WTC11 (cell line): ENCODE measurements around the gene EPHA4. TPM values are rescaled to one million over a fixed set of nuclear protein-coding genes. Genes with fewer than 3 reads are reported as not detected.

ENCODE experiments used
- ATAC-seq: fragments of 200-7000 bp; cut with Tn5 transposase; 2 replicates; pipeline ENCODE4 v1.10.0; 2021; ENCODE audit warnings: mild to moderate bottlenecking, moderate library complexity
- CTCF ChIA-PET: fragments of 300-600 bp; sonication (Branson Sonifier 250); formaldehyde crosslinking; loops from one replicate; lab custom pipeline; 2021; ENCODE audit warnings: antibody characterized with exemption; lab: Charles Lee
- POLR2A ChIA-PET: fragments of 350-600 bp; sonication (Branson Sonifier 250); formaldehyde crosslinking; loops from one replicate; lab custom pipeline; 2021; ENCODE audit warnings: antibody characterized with exemption; lab: Charles Lee
- DNase-seq: peaks from one replicate; pipeline ENCODE4 v3.0.0; 2021; ENCODE audit warnings: low spot score
- H3K27ac Mint-ChIP-seq: 2 replicates; pipeline ENCODE4 v1.8.0; 2021; ENCODE audit warnings: mixed read lengths
- H3K27me3 Mint-ChIP-seq: 2 replicates; pipeline ENCODE4 v1.8.0; 2021; ENCODE audit warnings: low read depth, mild to moderate bottlenecking, moderate library complexity, mixed read lengths
- H3K36me3 Mint-ChIP-seq: 2 replicates; pipeline ENCODE4 v1.8.0; 2021; ENCODE audit warnings: mixed read lengths
- H3K4me1 Mint-ChIP-seq: 2 replicates; pipeline ENCODE4 v1.8.0; 2022; ENCODE audit warnings: mixed read lengths
- H3K4me3 Mint-ChIP-seq: 2 replicates; pipeline ENCODE4 v1.8.0; 2021; ENCODE audit warnings: mild to moderate bottlenecking, moderate library complexity, mixed read lengths
- H3K9me3 Mint-ChIP-seq: 2 replicates; pipeline ENCODE4 v1.8.0; 2021; ENCODE audit warnings: mixed read lengths
- E2F1 ChIP-seq: sonication (generic); formaldehyde crosslinking; IDR thresholded peaks from 2 replicates; pipeline ENCODE4 v1.8.0; 2022; ENCODE audit warnings: mild to moderate bottlenecking, missing genetic modification reagents
- E2F4 ChIP-seq: sonication (generic); formaldehyde crosslinking; IDR thresholded peaks from 2 replicates; pipeline ENCODE4 v1.8.1; 2022; ENCODE audit warnings: low read depth, mild to moderate bottlenecking, moderate library complexity, missing genetic modification reagents, borderline replicate concordance
- ELF4 ChIP-seq: sonication (generic); formaldehyde crosslinking; IDR thresholded peaks from 2 replicates; pipeline ENCODE4 v1.8.1; 2022; ENCODE audit warnings: low read depth, mild to moderate bottlenecking, moderate library complexity, missing genetic modification reagents
- FOXJ3 ChIP-seq: sonication (generic); formaldehyde crosslinking; IDR thresholded peaks from 2 replicates; pipeline ENCODE4 v1.9.0; 2021; ENCODE audit warnings: missing genetic modification reagents, mild to moderate bottlenecking, borderline replicate concordance
- FOXK1 ChIP-seq: sonication (generic); formaldehyde crosslinking; IDR thresholded peaks from 2 replicates; pipeline ENCODE4 v1.8.0; 2022; ENCODE audit warnings: mild to moderate bottlenecking, moderate library complexity, missing genetic modification reagents
- FOXP1 ChIP-seq: sonication (generic); formaldehyde crosslinking; IDR thresholded peaks from 2 replicates; pipeline ENCODE4 v1.8.0; 2022; ENCODE audit warnings: missing genetic modification reagents, mild to moderate bottlenecking, moderate library complexity, borderline replicate concordance
- GABPB1 ChIP-seq: sonication (generic); formaldehyde crosslinking; IDR thresholded peaks from 2 replicates; pipeline ENCODE4 v1.8.1; 2023; ENCODE audit warnings: mild to moderate bottlenecking, missing genetic modification reagents
- IRF1 ChIP-seq: sonication (generic); formaldehyde crosslinking; IDR thresholded peaks from 2 replicates; pipeline ENCODE4 v1.8.0; 2023; ENCODE audit warnings: missing genetic modification reagents
- IRF2 ChIP-seq: sonication (generic); formaldehyde crosslinking; IDR thresholded peaks from 2 replicates; pipeline ENCODE4 v1.8.0; 2022; ENCODE audit warnings: low read depth, missing genetic modification reagents, borderline replicate concordance
- KAT7 ChIP-seq: sonication (generic); formaldehyde crosslinking; IDR thresholded peaks from 2 replicates; pipeline ENCODE4 v1.8.1; 2023; ENCODE audit warnings: missing genetic modification reagents, mild to moderate bottlenecking, borderline replicate concordance
- RELA ChIP-seq: sonication (generic); formaldehyde crosslinking; IDR thresholded peaks from 2 replicates; pipeline ENCODE4 v1.8.1; 2022; ENCODE audit warnings: missing genetic modification reagents, mild to moderate bottlenecking, borderline replicate concordance
- SMAD3 ChIP-seq: sonication (generic); formaldehyde crosslinking; IDR thresholded peaks from 2 replicates; pipeline ENCODE4 v1.8.0; 2022; ENCODE audit warnings: missing genetic modification reagents, mild to moderate bottlenecking, borderline replicate concordance
- STAT6 ChIP-seq: sonication (generic); formaldehyde crosslinking; conservative IDR thresholded peaks from 2 replicates; pipeline ENCODE4 v1.8.1; 2023; ENCODE audit warnings: mild to moderate bottlenecking, low read depth, missing genetic modification reagents, moderate library complexity
- ZBTB21 ChIP-seq: sonication (generic); formaldehyde crosslinking; IDR thresholded peaks from 2 replicates; pipeline ENCODE4 v1.8.1; 2023; ENCODE audit warnings: mild to moderate bottlenecking, missing genetic modification reagents, borderline replicate concordance
- ZMAT4 ChIP-seq: fragments of 250-450 bp; sonication (Bioruptor Pico); IDR thresholded peaks from 2 replicates; pipeline ENCODE4 v1.9.0; 2021; ENCODE audit warnings: mild to moderate bottlenecking
- ZNF263 ChIP-seq: sonication (generic); formaldehyde crosslinking; IDR thresholded peaks from 2 replicates; pipeline ENCODE4 v1.8.1; 2022; ENCODE audit warnings: low read depth, mild to moderate bottlenecking, moderate library complexity, missing genetic modification reagents
- ZNF512 ChIP-seq: sonication (generic); formaldehyde crosslinking; IDR thresholded peaks from 2 replicates; pipeline ENCODE4 v1.8.1; 2022; ENCODE audit warnings: missing genetic modification reagents, borderline replicate concordance
- total RNA-seq: library from RNA; stranded (reverse); gene quantifications from 3 replicates; pipeline ENCODE4 v1.2.3, GENCODE V29; 2021

Gene EPHA4
- total RNA-seq, 1 experiment from 2014 or later, result 11.0 TPM

GRCh38 chr2:221423210-221423804, 148.8 kb downstream of the EPHA4 start (continued):
- TF ChIP-seq ZNF263 (CRISPR knock-in tag) (no peak), IRF1 (CRISPR knock-in tag) (no peak)

GRCh38 chr2:221422516-221423209, 149.4 kb downstream of the EPHA4 start:
- Mint-ChIP-seq H3K4me3 (no peak overlapping the region), H3K27ac (no peak overlapping the region), H3K36me3 (no peaks in the 10 kb centered on the region), H3K9me3 (no peaks in the 10 kb centered on the region), H3K27me3 (no peaks in the 10 kb centered on the region), H3K4me1 (no peaks in the 10 kb centered on the region)
- ATAC-seq (no peak), DNase-seq (no peak)
- TF ChIP-seq FOXJ3 (CRISPR knock-in tag) (no peak), E2F4 (no peak), ELF4 (CRISPR knock-in tag) (no peak), STAT6 (CRISPR knock-in tag) (no peak), SMAD3 (CRISPR knock-in tag) (no peak), ZNF512 (no peak), GABPB1 (no peak), ZBTB21 (CRISPR knock-in tag) (no peak), E2F1 (CRISPR knock-in tag) (no peak)
- ChIA-PET POLR2A (no interaction called here), CTCF (no interaction called here)

GRCh38 chr2:221420245-221420644, 151.9 kb downstream of the EPHA4 start:
- ATAC-seq (no peak), DNase-seq (no peak)
- no peak for TF ChIP-seq GABPB1
- TF ChIP-seq RELA (CRISPR knock-in tag), result no peak
- TF ChIP-seq IRF2 (CRISPR knock-in tag), result no peak
- no peak for TF ChIP-seq FOXK1
- TF ChIP-seq KAT7 (CRISPR knock-in tag), result no peak
- TF ChIP-seq FOXP1 (CRISPR knock-in tag), result no peak
- no peak for TF ChIP-seq ZMAT4
- H3K4me1 Mint-ChIP-seq, result no peaks in the 10 kb centered on the region
- no peak overlapping the region for H3K27ac Mint-ChIP-seq
- H3K27me3 Mint-ChIP-seq, result no peaks in the 10 kb centered on the region
- no peaks in the 10 kb centered on the region for H3K36me3 Mint-ChIP-seq
- no peak overlapping the region for H3K4me3 Mint-ChIP-seq
- POLR2A ChIA-PET, result no interaction called here
- CTCF ChIA-PET, result no interaction called here
- peaks cover 5% of the 10 kb centered on the region; the same call in 1 of the 2 replicates for H3K9me3 Mint-ChIP-seq
